Measurements from ENCODE around the gene LRRC15.

DNA sequence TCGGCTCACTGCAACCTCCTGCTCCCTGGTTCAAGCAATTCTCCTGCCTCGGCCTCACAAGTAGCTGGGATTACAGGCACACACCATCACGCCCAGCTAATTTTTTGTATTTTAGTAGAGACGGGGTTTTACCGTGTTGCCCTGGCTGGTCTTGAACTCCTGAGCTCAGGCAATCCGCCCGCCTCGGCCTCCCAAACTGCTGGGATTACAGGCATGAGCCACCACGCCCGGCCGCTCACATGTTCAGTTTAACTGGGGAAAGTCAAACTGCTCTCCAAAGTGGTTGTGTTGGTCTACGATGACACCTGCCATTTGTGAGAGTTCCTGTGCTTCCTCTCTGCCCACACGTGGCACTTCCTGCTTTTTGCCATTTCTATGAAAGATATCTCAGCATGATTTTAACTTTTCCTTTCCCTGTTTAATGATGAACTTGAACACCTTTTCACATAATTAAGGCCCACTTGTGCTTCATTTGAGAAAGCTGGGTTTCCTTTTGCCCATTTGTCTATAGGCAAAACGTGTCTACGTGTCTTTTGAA lies 30.4 kb upstream of the LRRC15 start:
- TF ChIP-seq, protein P1, sequence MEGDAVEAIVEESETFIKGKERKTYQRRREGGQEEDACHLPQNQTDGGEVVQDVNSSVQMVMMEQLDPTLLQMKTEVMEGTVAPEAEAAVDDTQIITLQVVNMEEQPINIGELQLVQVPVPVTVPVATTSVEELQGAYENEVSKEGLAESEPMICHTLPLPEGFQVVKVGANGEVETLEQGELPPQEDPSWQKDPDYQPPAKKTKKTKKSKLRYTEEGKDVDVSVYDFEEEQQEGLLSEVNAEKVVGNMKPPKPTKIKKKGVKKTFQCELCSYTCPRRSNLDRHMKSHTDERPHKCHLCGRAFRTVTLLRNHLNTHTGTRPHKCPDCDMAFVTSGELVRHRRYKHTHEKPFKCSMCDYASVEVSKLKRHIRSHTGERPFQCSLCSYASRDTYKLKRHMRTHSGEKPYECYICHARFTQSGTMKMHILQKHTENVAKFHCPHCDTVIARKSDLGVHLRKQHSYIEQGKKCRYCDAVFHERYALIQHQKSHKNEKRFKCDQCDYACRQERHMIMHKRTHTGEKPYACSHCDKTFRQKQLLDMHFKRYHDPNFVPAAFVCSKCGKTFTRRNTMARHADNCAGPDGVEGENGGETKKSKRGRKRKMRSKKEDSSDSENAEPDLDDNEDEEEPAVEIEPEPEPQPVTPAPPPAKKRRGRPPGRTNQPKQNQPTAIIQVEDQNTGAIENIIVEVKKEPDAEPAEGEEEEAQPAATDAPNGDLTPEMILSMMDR (IDR thresholded peaks at IDR 0.05): no peak
- TF ChIP-seq POLR2AphosphoS5 (IDR thresholded peaks at IDR 0.05; ENCODE audit: insufficient read depth in 1 of 2, low read depth in 1 of 2): no peak

All from vagina (tissue), 2 donors.